Measurements from ENCODE around the gene AGPS.

AGPS gene

DNA sequence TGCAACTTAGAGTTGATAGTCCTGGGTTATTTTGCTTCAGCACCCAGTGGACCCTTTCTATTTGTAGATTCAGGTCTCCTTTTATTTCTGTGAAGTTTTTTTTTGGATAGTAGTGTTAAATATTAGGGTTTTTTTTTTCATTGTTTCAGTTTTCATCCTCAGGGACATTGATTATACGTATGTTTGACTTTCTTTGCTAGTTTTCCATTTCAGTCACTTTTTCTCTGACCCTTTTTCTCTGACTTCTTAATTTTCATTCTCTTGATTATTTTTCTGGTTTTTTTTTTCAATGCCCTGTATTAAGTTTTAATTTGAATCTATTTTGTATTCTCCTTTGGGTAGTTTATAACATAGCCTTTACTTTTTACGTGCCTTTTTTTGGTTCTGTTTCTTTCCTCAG lies 79.4 kb downstream of the AGPS start:
- Histone ChIP-seq H3K9me3 (no peaks in the 10 kb centered on the region), H3K4me1 (no peaks in the 10 kb centered on the region), H3K27me3 (no peaks in the 10 kb centered on the region), H3K4me3 (ENCODE audit: low read depth, low read length) (no peak overlapping the region), H3K36me3 (no peaks in the 10 kb centered on the region)
- TF ChIP-seq, protein P1, sequence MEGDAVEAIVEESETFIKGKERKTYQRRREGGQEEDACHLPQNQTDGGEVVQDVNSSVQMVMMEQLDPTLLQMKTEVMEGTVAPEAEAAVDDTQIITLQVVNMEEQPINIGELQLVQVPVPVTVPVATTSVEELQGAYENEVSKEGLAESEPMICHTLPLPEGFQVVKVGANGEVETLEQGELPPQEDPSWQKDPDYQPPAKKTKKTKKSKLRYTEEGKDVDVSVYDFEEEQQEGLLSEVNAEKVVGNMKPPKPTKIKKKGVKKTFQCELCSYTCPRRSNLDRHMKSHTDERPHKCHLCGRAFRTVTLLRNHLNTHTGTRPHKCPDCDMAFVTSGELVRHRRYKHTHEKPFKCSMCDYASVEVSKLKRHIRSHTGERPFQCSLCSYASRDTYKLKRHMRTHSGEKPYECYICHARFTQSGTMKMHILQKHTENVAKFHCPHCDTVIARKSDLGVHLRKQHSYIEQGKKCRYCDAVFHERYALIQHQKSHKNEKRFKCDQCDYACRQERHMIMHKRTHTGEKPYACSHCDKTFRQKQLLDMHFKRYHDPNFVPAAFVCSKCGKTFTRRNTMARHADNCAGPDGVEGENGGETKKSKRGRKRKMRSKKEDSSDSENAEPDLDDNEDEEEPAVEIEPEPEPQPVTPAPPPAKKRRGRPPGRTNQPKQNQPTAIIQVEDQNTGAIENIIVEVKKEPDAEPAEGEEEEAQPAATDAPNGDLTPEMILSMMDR (IDR thresholded peaks at IDR 0.05; ENCODE audit: low read depth, low read length) = no peak
- DNase-seq = no peak

DNA sequence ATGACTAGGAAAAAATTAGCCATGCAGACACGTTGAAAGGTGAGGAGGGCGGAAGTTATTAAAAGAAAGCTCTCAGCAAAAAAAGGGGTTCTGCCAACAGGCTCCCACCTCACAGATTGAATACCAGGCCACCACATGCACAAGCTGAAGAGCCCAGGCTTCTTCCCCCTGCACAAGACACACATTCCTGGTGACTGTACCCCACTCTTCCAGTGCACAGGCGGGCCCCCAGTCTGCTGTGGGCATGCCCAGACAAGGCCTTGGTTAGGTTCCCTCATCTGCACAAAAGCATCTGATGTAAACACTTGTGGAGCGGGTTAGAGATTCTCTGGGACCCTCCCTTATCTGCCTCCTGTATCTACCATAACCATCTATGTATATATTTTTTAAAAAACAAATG lies 81.7 kb downstream of the AGPS start:
- no peaks in the 10 kb centered on the region for H3K36me3 ChIP-seq

DNA sequence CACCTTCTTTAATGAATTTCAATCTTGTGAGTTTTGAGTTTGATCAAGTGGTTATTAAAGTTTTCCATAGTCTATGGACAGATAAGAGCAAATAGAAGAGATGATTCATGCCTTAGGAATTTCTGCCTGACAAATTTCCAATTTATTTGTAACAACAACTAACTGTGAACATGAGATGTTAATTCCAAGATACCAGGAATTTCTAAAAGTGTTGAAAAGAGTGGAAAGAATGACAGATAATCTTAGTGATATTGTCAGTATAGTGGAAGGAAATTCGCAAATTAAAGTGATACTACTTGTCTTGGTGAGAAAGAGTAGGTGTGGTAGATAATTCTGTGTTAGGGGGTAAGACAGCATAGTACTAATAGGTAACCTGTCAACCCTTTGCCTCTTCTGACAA lies 82.4 kb downstream of the AGPS start:
- Histone ChIP-seq H3K27me3 (no peaks in the 10 kb centered on the region), H3K36me3 (no peaks in the 10 kb centered on the region), H3K4me3 (ENCODE audit: low read depth, low read length) (no peak overlapping the region), H3K9me3 (no peaks in the 10 kb centered on the region), H3K4me1 (no peaks in the 10 kb centered on the region)
- TF ChIP-seq, protein P1 (IDR thresholded peaks at IDR 0.05; ENCODE audit: low read depth, low read length) = no peak
- DNase-seq = no peak

More for the DNA sequence above, 81.7 kb downstream of the AGPS start:
- TF ChIP-seq, protein P1 (IDR thresholded peaks at IDR 0.05; ENCODE audit: low read depth, low read length) = no peak
- Histone ChIP-seq H3K9me3 (no peaks in the 10 kb centered on the region), H3K4me3 (ENCODE audit: low read depth, low read length) (no peak overlapping the region), H3K27me3 (no peaks in the 10 kb centered on the region), H3K4me1 (no peaks in the 10 kb centered on the region)
- no peak for DNase-seq

DNA sequence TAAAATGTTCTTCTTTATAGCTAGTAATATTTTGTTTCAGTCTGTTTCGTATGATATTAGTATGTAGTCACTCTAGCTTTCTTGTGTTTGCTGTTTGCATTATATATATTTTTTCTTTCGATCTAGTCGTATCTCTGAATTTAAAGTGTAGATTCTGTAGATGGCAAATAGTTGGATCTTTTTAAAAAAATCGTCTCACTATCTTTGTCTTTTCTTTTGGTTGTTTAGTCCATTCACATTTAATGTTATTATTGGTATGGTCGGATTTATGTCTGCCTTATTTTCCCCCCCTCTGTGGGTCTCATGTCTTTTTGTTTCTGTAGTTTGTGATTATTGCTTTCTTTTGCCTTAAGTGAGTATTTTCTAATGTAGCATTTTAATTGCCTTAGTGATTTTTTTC lies 84.3 kb downstream of the AGPS start:
- Histone ChIP-seq H3K36me3 (no peaks in the 10 kb centered on the region), H3K9me3 (no peaks in the 10 kb centered on the region), H3K4me1 (no peaks in the 10 kb centered on the region), H3K4me3 (ENCODE audit: low read depth, low read length) (no peak overlapping the region), H3K27me3 (no peaks in the 10 kb centered on the region)
- TF ChIP-seq, protein P1 (IDR thresholded peaks at IDR 0.05; ENCODE audit: low read depth, low read length) = no peak
- no peak for DNase-seq

DNA sequence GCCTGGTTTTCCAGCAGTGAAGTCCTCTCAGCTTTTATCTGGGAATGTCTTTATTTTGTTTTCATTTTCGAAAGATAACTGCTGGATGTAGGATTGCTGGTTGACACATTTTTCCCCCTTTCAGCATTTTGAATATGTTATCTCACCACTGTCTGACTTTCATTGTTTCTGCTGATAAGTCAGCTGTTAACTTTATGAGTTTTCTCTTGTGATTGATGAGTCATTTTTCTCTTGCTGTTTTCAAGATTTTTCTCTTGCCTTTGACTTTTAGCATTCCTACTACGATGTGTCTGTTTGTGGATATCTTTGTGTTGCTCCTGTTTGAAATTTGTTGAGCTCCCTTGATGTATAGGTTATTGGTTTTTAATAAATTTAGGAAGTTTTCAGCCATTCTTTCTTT lies 85.5 kb downstream of the AGPS start:
- Histone ChIP-seq H3K4me1 (no peaks in the 10 kb centered on the region), H3K9me3 (no peaks in the 10 kb centered on the region), H3K4me3 (ENCODE audit: low read depth, low read length) (no peak overlapping the region), H3K36me3 (no peaks in the 10 kb centered on the region), H3K27me3 (no peaks in the 10 kb centered on the region)
- TF ChIP-seq, protein P1 (IDR thresholded peaks at IDR 0.05; ENCODE audit: low read depth, low read length) = no peak
- no peak for DNase-seq

DNA sequence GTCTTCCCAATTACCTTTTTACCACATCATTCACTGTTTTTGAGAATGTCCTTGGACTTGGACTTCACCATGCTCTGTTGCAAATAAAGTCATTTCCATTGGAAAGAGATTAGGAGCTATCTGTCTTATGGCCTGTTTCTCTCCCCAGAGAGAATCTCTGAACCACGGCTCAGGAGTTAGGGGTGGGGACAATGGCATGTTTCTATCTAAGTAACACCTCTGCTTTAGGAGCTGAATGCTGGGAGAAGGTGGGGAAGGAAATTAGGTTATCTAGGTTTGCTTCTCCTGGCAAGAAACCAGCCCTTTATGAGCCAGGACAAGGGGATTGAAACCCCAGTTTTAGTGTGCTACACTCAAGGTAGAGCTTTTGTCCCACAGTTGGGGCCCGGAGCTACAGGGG lies 86.3 kb downstream of the AGPS start:
- DNase-seq = no peak
- TF ChIP-seq, protein P1 (IDR thresholded peaks at IDR 0.05; ENCODE audit: low read depth, low read length) = no peak

More for the DNA sequence above, 86.3 kb downstream of the AGPS start:
- Histone ChIP-seq H3K27me3 (no peaks in the 10 kb centered on the region), H3K4me3 (ENCODE audit: low read depth, low read length) (no peak overlapping the region), H3K36me3 (no peaks in the 10 kb centered on the region), H3K9me3 (no peaks in the 10 kb centered on the region), H3K4me1 (no peaks in the 10 kb centered on the region)

All from BE2C (cell line).